ENCODE data around the gene YIPF3.
"Not testable (repeated sequence)": the region's sequence is repeated elsewhere in the genome, so short reads cannot be mapped to it uniquely, and the experiment has no call there.

The YIPF3 gene

GRCh38 chr6:43509984-43510826, 6.5 kb downstream of the YIPF3 start, which contains the start of gene LRRC73:
TSS of gene LRRC73 (minus strand) at chr6:43510346. CDS start at chr6:43509785, 561 bp downstream.
- DNase-seq (ENCODE audit: low read depth): peak; percentile 75

- no peak for DNase-seq (ENCODE audit: low read depth)
These were observed 7.4 kb downstream of the YIPF3 start for GRCh38 chr6:43509142-43509983.

GRCh38 chr6:43508481-43509141, 8.1 kb downstream of the YIPF3 start:
- DNase-seq (ENCODE audit: low read depth): no peak

GRCh38 chr6:43506667-43507471, 9.9 kb downstream of the YIPF3 start:
- peak; percentile 76 for DNase-seq (ENCODE audit: low read depth)

GRCh38 chr6:43506171-43506570, 10.6 kb downstream of the YIPF3 start:
- DNase-seq (ENCODE audit: low read depth): no peak

GRCh38 chr6:43505718-43506117, 11.0 kb downstream of the YIPF3 start:
- DNase-seq (ENCODE audit: low read depth): no peak

- DNase-seq (ENCODE audit: low read depth): no peak
These were observed 11.8 kb downstream of the YIPF3 start for GRCh38 chr6:43504756-43505593.

- no peak for DNase-seq (ENCODE audit: low read depth)
These were observed 13.3 kb downstream of the YIPF3 start for GRCh38 chr6:43503443-43503842.

GRCh38 chr6:43502666-43503065, 14.1 kb downstream of the YIPF3 start:
- DNase-seq (ENCODE audit: low read depth): no peak

- no peak for DNase-seq (ENCODE audit: low read depth)
These were observed 15.8 kb downstream of the YIPF3 start for GRCh38 chr6:43500921-43501320.

- no peak for DNase-seq (ENCODE audit: low read depth)
These were observed 17.5 kb downstream of the YIPF3 start for GRCh38 chr6:43499028-43499815.

- not testable (repeated sequence) for DNase-seq (ENCODE audit: low read depth)
These were observed 18.4 kb downstream of the YIPF3 start for GRCh38 chr6:43498291-43498690.

GRCh38 chr6:43497689-43498088, 19.0 kb downstream of the YIPF3 start:
- DNase-seq (ENCODE audit: low read depth): no peak

GRCh38 chr6:43497129-43497396, 19.7 kb downstream of the YIPF3 start:
- DNase-seq (ENCODE audit: low read depth): no peak

GRCh38 chr6:43496370-43497128, 20.2 kb downstream of the YIPF3 start:
- DNase-seq (ENCODE audit: low read depth): peak; percentile 67

GRCh38 chr6:43495409-43495941, 21.3 kb downstream of the YIPF3 start:
- no peak for DNase-seq (ENCODE audit: low read depth)

GRCh38 chr6:43494766-43495165, 22.0 kb downstream of the YIPF3 start:
- no peak for DNase-seq (ENCODE audit: low read depth)

GRCh38 chr6:43494321-43494720, 22.4 kb downstream of the YIPF3 start:
- no peak for DNase-seq (ENCODE audit: low read depth)

- DNase-seq (ENCODE audit: low read depth): no peak
These were observed 22.9 kb downstream of the YIPF3 start for GRCh38 chr6:43493833-43494232.

Measured in iris pigment epithelial cell (primary cell).